ENCODE data around the gene IL1RAPL2. TPM values are rescaled to one million over a fixed set of nuclear protein-coding genes. Genes with fewer than 3 reads are reported as not detected.

Gene IL1RAPL2
- total RNA-seq, 4 donors from 2014 or later: 0.50 to 1.3 (median 0.67) TPM

DNA sequence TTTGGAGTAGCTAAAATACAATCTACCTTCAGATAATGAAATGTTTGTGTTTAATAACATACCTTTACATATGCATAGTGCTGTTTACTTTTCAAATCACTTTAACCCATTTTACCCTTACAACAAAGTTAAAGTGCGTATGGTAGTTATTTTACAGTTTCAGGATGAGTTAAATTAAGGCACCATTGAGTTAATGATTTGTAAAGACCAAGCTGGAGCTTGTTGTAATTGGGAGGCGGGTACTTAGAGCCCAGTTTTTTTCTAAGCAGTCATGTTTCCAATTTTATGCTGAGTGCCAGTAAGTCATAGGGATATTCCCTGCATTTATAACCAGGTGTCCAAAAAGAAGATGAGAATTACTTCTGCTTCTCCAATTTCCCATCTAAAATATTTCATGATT is 1172.2 kb downstream of the IL1RAPL2 start:
- Histone ChIP-seq H3K4me3 (no peak overlapping the region), H3K4me1 (no peaks in the 10 kb centered on the region), H3K9me3 (peaks cover 0 to 4% (median 0%) of the 10 kb centered on the region in 4 donors), H3K27me3 (no peaks in the 10 kb centered on the region), H3K27ac (replicated peaks in 1 of 4) (no peak overlapping the region), H3K36me3 (no peaks in the 10 kb centered on the region)
- WGBS: 65% methylated on average over 2 of the region's 2 CpGs
- intact Hi-C loops (cut with DNase I): no loop called here
- DNase-seq (ENCODE audit: extremely low spot score): no peak
- TF ChIP-seq, protein P1, sequence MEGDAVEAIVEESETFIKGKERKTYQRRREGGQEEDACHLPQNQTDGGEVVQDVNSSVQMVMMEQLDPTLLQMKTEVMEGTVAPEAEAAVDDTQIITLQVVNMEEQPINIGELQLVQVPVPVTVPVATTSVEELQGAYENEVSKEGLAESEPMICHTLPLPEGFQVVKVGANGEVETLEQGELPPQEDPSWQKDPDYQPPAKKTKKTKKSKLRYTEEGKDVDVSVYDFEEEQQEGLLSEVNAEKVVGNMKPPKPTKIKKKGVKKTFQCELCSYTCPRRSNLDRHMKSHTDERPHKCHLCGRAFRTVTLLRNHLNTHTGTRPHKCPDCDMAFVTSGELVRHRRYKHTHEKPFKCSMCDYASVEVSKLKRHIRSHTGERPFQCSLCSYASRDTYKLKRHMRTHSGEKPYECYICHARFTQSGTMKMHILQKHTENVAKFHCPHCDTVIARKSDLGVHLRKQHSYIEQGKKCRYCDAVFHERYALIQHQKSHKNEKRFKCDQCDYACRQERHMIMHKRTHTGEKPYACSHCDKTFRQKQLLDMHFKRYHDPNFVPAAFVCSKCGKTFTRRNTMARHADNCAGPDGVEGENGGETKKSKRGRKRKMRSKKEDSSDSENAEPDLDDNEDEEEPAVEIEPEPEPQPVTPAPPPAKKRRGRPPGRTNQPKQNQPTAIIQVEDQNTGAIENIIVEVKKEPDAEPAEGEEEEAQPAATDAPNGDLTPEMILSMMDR (IDR thresholded peaks at IDR 0.05): no peak
- TF ChIP-seq EP300 (IDR thresholded peaks at IDR 0.05) (no peak), POLR2A (IDR thresholded peaks at IDR 0.05; ENCODE audit: low read depth) (no peak)

DNA sequence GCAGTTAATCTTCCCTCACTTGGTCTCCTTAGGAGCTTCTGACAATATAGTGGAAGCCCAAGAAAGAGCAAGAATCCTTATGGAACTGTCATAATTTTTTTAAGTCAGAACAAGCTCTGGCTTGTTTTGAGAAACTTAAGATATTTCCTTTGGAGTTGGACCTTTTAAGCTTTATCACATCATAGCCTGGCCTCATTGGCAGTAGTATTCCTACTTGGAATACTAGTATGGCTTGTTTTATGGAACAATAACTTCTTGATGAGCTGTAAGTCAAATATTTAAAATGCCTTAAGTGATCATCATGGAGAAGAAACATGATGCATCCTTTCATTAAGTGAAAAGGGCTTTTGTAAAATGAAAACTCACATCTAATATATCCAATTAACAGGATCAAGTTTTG is 1178.3 kb downstream of the IL1RAPL2 start:
- intact Hi-C loops (cut with DNase I): no loop called here
- Histone ChIP-seq H3K36me3 (no peaks in the 10 kb centered on the region), H3K27me3 (no peaks in the 10 kb centered on the region), H3K4me1 (no peaks in the 10 kb centered on the region), H3K27ac (replicated peaks in 1 of 4) (no peak overlapping the region), H3K9me3 (no peaks in the 10 kb centered on the region), H3K4me3 (no peak overlapping the region)
- no peak for TF ChIP-seq POLR2AphosphoS5 (IDR thresholded peaks at IDR 0.05)
- no peak for TF ChIP-seq EP300 (IDR thresholded peaks at IDR 0.05)
- TF ChIP-seq POLR2A (IDR thresholded peaks at IDR 0.05; ENCODE audit: low read depth): no peak
- TF ChIP-seq, protein P1 (IDR thresholded peaks at IDR 0.05): no peak
- no peak for DNase-seq (ENCODE audit: extremely low spot score)

DNA sequence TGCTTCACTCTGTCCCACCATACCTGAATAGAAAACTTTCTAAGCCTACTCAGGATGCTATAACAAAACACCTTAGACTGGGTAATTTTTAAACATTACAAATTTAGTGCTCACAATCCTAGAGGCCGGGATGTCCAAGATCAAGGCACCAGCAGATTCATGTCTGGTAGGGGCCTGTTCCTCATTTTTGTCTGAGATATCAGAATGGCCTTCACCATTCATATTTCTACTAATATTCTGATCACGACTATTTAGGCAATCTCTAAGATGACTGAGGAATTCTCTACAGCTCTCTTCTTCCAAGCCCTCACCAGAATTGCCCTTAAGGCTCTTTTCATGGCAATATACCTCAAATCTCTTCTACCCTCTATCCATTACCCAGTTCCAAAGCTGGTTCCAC is 1178.9 kb downstream of the IL1RAPL2 start:
- no peaks in the 10 kb centered on the region for H3K36me3 ChIP-seq
- no peak for DNase-seq (ENCODE audit: extremely low spot score)
- H3K4me1 ChIP-seq: no peaks in the 10 kb centered on the region
- WGBS: 56% methylated on average over 2 of the region's 2 CpGs
- intact Hi-C loops (cut with DNase I): no loop called here
- H3K4me3 ChIP-seq: no peak overlapping the region
- no peaks in the 10 kb centered on the region for H3K27me3 ChIP-seq
- TF ChIP-seq, protein P1 (IDR thresholded peaks at IDR 0.05): no peak
- TF ChIP-seq POLR2A (IDR thresholded peaks at IDR 0.05; ENCODE audit: low read depth): no peak
- no peak overlapping the region for H3K27ac ChIP-seq (replicated peaks in 1 of 4)
- no peaks in the 10 kb centered on the region for H3K9me3 ChIP-seq

DNA sequence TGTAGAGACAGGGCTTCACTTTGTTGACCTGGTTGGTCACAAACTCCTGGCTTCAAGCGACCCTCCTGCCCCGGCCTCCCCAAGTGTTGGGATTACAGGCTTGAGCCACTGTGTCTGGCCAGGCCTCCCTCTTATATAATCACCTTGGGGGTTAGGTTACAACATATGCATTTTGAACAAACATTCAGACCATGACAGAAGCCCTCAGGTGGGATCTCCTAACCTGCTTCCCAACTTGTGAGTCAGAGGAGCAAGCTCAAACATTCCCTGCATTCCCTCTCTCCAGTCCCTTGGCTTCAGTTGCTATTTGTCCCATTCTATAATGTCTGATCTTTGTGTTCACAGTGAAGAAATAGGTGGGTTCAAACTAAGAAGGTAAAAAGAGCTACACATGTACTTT is 1179.9 kb downstream of the IL1RAPL2 start:
- intact Hi-C loops (cut with DNase I): no loop called here
- whole genome bisulfite sequencing: 75% methylated on average over 2 of the region's 2 CpGs
- H3K27ac ChIP-seq (replicated peaks in 1 of 4): no peak overlapping the region

More for the DNA sequence above, 1179.9 kb downstream of the IL1RAPL2 start:
- H3K27me3 ChIP-seq: no peaks in the 10 kb centered on the region
- no peaks in the 10 kb centered on the region for H3K4me1 ChIP-seq
- no peaks in the 10 kb centered on the region for H3K36me3 ChIP-seq
- TF ChIP-seq POLR2AphosphoS5 (IDR thresholded peaks at IDR 0.05): no peak
- no peak for TF ChIP-seq EP300 (IDR thresholded peaks at IDR 0.05)
- TF ChIP-seq, protein P1 (IDR thresholded peaks at IDR 0.05): no peak
- TF ChIP-seq POLR2A (IDR thresholded peaks at IDR 0.05; ENCODE audit: low read depth): no peak
- DNase-seq (ENCODE audit: extremely low spot score): no peak
- H3K4me3 ChIP-seq: no peak overlapping the region
- no peaks in the 10 kb centered on the region for H3K9me3 ChIP-seq

Measured in esophagus muscularis mucosa (tissue), 4 donors.